Ascending aorta (tissue), 2 donors: ENCODE results near the gene CCL16. TPM values are rescaled to one million over a fixed set of nuclear protein-coding genes. Genes with fewer than 3 reads are reported as not detected.

ENCODE experiments used
- DNase-seq, 2 donors: peaks; one replicate each; pipeline ENCODE4 v3.0.0-alpha.2; 2019; ENCODE audit warnings: low spot score in 2 of 2
- H3K27ac ChIP-seq, 2 donors: fragments of 200-600 bp; sonication (generic); one replicate each; pipeline ENCODE4 v1.5.1; 2016 to 2017; ENCODE audit warnings: mild to moderate bottlenecking in 1 of 2
- H3K27me3 ChIP-seq: fragments of 200-600 bp; sonication (generic); one replicate; pipeline ENCODE4 v1.5.1; 2017
- H3K36me3 ChIP-seq, 2 donors: fragments of 200-600 bp; sonication (generic); one replicate each; pipeline ENCODE4 v1.5.1; 2016
- H3K4me1 ChIP-seq, 2 donors: fragments of 200-600 bp; sonication (generic); one replicate each; pipeline ENCODE4 v1.5.1; 2016 to 2017; ENCODE audit warnings: mild to moderate bottlenecking in 1 of 2
- H3K4me3 ChIP-seq, 2 donors: fragments of 200-600 bp; sonication (generic); one replicate each; pipeline ENCODE4 v1.5.1; 2016 to 2017; ENCODE audit warnings: mild to moderate bottlenecking in 1 of 2
- H3K9me3 ChIP-seq, 2 donors: fragments of 200-600 bp; sonication (generic); one replicate each; pipeline ENCODE4 v1.5.1; 2016
- intact Hi-C: fragments of 100-400 bp; cut with DNase I; formaldehyde crosslinking; loops from one replicate; pipeline ENCODE4 v1.15.1; 2023
- total RNA-seq: library from RNA; depleted of rRNA; stranded (reverse); fragments of >200 nt; gene quantifications from one replicate; pipeline ENCODE4 v1.1.0, GENCODE V29; 2016
- TF ChIP-seq, protein P1 (sequence below), 3 experiments: fragments of 200-600 bp in 2 of 3; fragments of 450-650 bp in 1 of 3; sonication (generic) in 2 of 3; IDR thresholded peaks; one replicate each; pipeline ENCODE4 v1.5.1; 2016 to 2019; ENCODE audit warnings: antibody characterized with exemption in 3 of 3, mild to moderate bottlenecking in 1 of 3, moderate library complexity in 1 of 3

Gene CCL16, protein sequence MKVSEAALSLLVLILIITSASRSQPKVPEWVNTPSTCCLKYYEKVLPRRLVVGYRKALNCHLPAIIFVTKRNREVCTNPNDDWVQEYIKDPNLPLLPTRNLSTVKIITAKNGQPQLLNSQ
- total RNA-seq: not detected

DNA sequence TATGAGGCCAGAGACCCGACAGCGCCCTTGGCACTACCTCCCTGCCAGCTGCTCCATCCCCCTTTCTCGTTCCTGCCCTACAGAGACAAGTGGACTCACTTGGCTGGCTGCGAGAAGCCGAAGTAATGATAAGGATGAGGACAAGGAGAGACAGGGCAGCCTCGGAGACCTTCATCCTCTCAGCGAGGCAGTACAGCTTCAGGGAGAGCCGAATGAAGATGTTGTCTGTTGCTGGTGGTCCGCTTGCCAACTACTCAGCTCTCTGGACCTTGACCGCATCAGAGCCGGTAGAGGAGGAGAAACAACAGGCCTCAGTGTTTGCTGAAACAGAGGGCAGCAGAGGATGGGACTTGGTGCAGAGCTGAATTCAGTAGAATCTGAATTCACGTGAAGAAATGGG lies at the start of gene CCL16:
TSS of gene CCL16 (minus strand) at position 252 of the 400 bp plus-strand sequence. CDS start at position 175, 77 bp downstream.
- no peak within 1 kb of the TSS for H3K27ac ChIP-seq
- DNase-seq: no peak

DNA sequence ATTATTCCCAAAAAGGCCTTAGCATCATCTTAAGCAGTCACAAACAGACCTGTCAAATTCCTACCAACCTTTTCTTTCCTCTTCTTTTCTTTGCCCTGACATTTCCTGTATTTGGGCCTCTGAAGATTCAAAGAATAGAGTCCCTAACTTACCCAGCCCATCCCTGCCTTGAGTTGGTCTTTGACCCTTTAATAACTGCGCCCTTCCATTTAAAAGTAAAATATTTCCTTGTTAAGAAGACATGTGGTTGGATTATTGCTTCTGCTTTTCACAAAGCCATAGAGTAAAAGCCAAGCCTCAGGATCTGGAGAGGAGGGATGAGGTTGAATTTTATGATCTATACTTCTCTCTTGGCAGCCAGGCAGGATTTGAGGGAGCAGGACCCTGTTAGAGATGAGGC lies 49.7 kb upstream of the CCL16 start:
- Histone ChIP-seq H3K36me3 (no peaks in the 10 kb centered on the region), H3K4me1 (no peaks in the 10 kb centered on the region), H3K27me3 (no peaks in the 10 kb centered on the region), H3K4me3 (no peak overlapping the region), H3K27ac (no peak overlapping the region), H3K9me3 (no peaks in the 10 kb centered on the region)
- TF ChIP-seq, protein P1, sequence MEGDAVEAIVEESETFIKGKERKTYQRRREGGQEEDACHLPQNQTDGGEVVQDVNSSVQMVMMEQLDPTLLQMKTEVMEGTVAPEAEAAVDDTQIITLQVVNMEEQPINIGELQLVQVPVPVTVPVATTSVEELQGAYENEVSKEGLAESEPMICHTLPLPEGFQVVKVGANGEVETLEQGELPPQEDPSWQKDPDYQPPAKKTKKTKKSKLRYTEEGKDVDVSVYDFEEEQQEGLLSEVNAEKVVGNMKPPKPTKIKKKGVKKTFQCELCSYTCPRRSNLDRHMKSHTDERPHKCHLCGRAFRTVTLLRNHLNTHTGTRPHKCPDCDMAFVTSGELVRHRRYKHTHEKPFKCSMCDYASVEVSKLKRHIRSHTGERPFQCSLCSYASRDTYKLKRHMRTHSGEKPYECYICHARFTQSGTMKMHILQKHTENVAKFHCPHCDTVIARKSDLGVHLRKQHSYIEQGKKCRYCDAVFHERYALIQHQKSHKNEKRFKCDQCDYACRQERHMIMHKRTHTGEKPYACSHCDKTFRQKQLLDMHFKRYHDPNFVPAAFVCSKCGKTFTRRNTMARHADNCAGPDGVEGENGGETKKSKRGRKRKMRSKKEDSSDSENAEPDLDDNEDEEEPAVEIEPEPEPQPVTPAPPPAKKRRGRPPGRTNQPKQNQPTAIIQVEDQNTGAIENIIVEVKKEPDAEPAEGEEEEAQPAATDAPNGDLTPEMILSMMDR (IDR thresholded peaks at IDR 0.05): no peak
- intact Hi-C loops: no loop called here
- DNase-seq: no peak

More for the DNA sequence above, at the start of gene CCL16:
- Histone ChIP-seq H3K9me3 (no peaks in the 10 kb centered on the region), H3K36me3 (no peaks in the 10 kb centered on the region), H3K27me3 (no peaks in the 10 kb centered on the region), H3K4me1 (no peaks in the 10 kb centered on the region), H3K4me3 (no peak within 1 kb of the TSS)
- intact Hi-C loops: no loop called here
- TF ChIP-seq, protein P1 (IDR thresholded peaks at IDR 0.05): no peak

DNA sequence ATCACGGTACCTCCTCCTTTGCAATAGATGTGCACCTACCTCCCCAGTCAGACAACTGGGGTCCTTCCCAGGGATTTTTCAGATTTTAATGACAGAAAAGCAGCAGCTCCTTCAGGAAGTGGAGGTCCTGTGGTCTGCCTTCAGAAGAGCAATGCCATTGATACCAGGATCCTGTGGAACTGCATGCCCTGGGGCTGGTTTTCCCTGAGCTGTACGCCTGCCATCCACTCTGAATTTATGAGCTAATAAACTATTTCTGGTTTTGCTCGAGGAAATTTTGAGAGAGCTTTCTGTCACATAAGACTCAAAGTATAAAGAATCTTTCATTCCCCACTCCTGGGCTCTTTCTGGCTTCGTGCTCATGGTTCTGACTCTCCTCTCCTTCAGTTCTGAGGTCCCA lies 46.5 kb upstream of the CCL16 start:
- DNase-seq: no peak
- H3K9me3 ChIP-seq: no peaks in the 10 kb centered on the region
- H3K27ac ChIP-seq: no peak overlapping the region
- no peaks in the 10 kb centered on the region for H3K36me3 ChIP-seq
- no peak overlapping the region for H3K4me3 ChIP-seq
- H3K27me3 ChIP-seq: no peaks in the 10 kb centered on the region
- intact Hi-C loops: no loop called here
- TF ChIP-seq, protein P1 (IDR thresholded peaks at IDR 0.05): no peak
- no peaks in the 10 kb centered on the region for H3K4me1 ChIP-seq

DNA sequence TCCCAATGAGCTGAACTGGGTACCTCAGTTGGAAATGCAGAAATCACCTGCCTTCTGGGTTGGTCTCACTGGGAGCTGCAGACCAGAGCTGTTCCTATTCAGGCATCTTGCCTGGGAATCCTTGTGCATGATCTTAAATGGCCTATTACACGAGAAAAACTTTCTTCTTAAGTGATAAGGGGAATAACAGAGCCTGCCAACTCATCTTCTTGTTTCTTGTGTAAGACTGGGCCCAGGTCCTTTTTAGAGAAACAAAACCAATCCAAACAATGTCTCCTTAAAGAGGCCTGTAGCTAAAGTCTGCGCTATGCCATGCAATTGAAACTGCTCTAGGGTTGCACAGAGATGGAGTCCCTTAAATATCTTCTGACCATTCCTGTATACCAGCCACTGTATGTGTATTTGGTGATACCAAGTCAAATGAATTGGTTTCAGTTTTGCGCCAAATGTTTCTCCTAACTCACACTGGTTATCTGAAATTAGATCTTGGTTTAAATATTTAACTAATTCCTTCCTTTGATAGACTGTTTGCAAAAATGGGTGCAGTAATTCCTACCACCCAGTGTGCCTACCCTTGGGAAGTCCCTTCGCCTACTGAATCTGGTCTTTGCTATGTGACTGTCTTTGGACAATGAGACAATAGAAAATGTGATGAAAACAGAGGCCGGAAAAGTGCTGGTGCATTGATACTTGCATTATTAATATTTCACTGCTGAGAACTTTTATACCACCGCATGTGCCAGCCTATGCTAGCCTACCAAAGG lies 43.0 kb upstream of the CCL16 start:
- DNase-seq: no peak
- Histone ChIP-seq H3K27me3 (no peaks in the 10 kb centered on the region), H3K4me1 (no peaks in the 10 kb centered on the region), H3K4me3 (no peak overlapping the region), H3K9me3 (no peaks in the 10 kb centered on the region), H3K36me3 (no peaks in the 10 kb centered on the region), H3K27ac (no peak overlapping the region)
- TF ChIP-seq, protein P1 (IDR thresholded peaks at IDR 0.05): no peak
- intact Hi-C loops: no loop called here

DNA sequence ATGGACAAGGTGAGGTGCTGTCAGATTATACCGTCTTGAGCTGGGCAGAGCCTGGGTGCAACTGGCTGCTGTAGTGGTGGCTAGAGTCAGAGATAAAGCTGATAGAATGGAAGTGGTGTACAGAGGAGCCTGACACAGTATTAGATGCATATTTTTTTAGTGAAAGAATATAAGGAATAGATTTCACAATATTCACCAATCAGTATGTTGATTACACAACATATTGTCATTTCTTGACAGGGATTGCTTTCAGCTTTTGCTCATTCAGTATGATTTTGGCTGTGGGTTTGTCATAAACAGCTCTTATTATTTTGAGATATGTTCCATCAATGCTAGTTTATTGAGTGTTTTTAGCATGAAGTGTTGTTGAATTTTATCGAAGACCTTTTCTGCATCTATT lies 38.1 kb upstream of the CCL16 start:
- no peaks in the 10 kb centered on the region for H3K36me3 ChIP-seq
- no peak overlapping the region for H3K4me3 ChIP-seq
- no peaks in the 10 kb centered on the region for H3K4me1 ChIP-seq
- DNase-seq: no peak
- TF ChIP-seq, protein P1 (IDR thresholded peaks at IDR 0.05): no peak
- H3K27ac ChIP-seq: no peak overlapping the region
- intact Hi-C loops: no loop called here
- H3K9me3 ChIP-seq: no peaks in the 10 kb centered on the region
- H3K27me3 ChIP-seq: no peaks in the 10 kb centered on the region
